Activated CD4-positive, alpha-beta T cell treated with anti-CD3 and anti-CD28 coated beads, Interleukin-2, amount 50 U/mL, for 16 hours (primary cell): ENCODE data around the gene ADCY5.

Experiments
- DNase-seq: peaks from one replicate; pipeline ENCODE4 v3.0.0-alpha.2; 2020

The ADCY5 gene

DNA sequence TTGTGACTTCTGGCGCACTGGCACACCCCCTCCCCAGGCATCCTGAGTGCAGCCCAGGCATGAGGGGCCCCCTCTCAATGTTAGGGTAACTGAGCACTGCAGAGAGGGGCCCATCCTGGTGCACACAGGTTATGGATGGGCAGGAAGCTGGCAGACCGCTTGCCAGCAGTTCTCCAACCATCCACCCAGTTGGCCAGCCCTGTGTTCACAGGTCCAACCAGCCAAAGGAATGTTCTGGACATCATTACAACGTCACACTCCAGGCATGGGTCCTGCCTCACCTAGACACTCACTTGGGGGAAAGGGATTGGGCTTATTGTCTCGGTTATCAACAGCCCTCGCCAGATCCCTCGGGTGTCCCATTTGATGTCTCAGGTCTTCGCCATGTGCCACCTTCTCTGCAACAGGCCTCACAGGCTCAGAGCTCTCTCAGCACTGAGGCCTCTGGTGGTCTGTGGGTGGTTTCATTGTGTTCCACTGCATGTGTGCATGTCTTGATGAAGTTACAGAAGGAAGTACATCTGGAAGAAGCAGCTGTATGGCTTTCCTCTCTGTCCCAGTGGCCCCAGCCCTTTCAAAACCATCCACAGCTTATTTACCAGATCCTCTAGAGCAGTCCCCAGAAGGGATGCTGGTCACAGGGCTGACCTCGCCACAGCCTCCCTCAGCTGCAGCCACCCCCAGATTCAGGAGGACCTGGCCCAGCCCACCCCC is 23.7 kb downstream of the ADCY5 start:
- no peak for DNase-seq

DNA sequence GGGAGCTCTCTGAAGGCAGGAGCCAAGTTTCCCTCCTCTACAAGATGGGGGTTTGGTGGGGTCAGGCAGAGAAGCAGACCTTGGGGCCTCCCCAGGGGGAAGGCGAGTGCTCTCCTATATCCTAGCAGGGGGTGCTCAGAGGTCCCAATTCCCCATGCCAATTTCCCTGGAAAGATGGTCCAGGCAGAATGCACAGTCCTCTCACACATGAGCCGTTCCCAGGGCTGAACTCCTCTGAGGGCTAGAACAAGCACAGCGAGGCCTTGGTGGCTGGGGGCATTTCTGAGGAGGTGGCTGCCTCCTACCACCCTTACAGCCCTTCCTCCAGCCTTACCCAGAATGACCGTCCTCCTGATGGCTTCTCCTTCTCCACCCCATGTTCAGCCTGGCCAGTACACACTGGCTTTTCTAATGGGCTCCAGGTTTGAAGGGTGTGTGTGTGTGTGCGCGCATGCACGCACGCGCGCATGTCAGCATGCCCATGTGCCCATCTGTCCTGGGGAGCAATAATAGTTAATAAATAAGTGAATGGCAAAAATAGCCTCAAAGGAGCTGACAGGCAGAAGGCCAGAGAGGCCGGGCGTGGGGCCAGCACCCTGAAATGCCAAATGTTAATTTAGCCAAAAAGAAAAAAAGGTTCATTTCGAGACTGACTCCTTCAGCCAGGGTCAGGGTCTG is 24.4 kb downstream of the ADCY5 start:
- DNase-seq = no peak

DNA sequence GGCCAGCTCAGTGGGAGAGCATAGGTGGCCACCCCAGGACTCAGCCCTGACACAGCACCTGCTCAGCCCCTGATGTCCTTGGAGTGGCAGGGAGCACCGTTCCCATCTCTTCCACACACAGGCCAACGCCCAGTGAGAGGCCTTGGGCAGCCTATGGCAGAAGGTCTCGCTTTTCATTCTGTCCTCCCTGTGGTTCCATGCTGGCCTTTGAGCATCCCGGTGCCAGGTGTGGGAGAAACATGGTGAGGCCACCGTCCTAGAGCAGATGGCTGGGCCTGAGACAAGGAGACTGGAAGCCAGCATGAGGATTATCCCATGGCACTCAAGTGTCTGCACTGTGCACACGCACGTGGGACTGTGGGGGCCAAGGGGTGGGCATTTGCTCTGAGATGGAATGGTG is 25.1 kb downstream of the ADCY5 start:
- DNase-seq = no peak

DNA sequence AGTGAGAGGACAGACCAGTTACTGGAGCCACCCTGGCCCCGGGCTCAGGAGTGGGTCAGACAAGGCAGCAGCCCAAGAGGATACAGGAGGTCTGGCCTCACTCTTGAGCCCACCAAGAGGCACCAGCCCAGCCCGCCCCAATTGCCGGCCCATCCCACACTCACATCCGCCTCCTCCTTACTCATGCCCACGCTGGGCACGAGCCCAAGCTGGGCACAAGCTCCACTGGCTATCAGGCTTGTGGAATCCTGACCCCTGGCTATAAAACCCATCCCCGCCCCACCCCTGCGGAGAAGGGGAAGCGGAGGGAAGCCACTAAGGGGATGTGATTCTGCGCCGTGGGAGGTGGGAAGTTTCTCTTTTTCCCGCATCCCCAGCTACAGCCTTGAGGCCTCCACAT is 25.9 kb downstream of the ADCY5 start:
- DNase-seq = no peak

DNA sequence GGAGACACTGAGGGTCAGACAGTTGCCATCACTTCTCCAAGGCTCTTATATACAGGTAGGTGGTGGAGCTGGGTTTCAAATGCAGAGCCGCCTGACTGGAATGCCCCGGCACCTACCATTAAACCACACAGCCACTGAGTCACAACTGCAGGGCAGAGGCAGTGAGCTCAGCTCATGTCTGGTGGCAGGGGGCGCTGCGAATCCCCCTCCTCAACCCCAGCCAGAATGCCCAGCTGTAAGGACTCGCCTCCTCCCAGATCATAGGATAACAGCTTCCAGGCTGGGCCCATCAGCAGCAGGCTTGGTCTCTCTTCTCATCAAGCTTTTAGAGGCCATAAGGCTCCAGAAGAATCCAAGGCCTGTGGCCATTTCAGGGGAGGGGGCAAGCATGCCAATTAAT is 26.4 kb downstream of the ADCY5 start:
- DNase-seq = no peak

DNA sequence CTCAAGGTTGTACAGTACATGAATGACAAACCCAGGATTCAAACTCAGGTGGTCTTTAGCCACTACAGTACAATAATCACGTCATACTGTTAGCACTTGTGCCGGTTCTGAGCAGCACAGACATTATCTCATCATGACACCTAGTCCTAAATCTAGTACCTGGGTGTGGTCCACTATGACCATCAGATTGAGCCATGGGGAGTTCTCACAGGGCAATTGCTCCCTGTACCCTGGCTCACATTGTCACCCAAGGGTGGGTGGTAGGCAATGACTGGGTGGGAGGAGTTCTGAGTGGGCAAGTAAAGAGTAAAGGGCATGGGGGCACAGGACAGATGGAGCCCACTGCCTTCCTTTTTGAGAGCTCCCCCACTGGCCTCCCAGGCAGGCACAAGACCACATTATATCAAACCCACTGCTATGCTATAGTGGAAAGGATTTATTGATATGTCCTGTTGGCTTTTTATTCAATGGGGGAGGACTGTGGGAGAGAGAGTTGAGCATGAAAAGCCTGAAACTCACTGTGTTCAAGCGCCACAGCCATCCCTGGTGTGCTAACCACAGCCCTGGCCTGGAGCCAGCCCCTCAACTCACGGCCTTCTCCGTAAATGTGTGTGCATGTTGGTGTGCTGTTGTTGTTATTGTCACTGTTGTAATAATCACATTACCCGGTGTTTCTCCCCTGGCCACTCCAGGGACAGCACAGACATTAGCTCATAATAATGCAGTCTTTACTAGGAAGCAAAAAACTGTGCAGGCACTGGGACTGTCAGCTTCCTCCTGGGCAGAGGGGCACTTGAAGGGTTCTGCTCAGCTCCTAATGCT is 27.3 kb downstream of the ADCY5 start:
- DNase-seq = no peak

DNA sequence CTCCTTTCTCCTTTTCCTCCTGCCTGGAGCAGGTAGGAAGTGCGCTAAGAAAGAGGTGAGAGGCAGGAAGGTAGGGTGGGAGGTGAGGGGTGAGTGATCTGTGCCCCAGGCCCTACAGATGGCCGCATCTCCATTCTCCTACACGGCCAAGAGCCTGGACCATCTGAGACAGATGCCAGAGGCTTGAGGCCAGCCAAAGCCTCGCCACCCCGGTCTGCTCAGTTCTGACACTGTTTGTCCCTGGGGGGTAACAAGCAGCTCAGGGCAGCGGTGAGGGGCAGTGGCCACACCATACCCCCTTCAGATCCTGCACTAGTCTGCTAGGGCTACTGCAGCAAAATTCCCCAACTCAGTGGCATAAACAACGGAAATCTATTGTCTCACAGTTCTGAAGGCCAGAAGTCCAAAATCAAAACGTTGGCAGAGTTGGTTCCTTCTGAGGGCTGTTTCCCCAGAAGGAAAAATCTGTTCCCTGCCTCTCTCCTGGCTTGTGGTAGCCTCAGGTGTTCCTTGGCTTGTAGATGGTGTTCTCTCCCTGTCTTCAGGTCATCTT is 28.4 kb downstream of the ADCY5 start:
- no peak for DNase-seq

DNA sequence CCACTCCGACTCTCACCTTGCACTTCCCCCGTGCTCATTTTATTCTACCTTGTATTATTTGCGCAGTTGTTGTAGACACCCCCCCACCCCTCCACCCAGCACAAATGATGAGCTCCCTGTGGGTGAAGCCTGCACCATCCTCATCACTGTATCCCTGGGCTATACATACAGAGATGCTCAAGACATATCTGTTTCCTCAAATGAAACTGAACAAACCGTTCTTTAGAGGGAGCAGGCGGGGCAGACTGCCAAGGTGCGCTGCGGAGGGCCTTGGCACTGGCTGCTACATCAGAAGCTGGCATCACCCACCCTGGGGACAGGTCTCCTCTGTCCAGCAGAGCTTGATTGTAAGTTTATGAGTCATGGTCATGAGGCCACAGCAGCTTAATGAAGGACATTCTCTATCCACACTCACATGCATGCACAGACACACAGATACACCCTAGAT is 29.0 kb downstream of the ADCY5 start:
- DNase-seq = no peak

DNA sequence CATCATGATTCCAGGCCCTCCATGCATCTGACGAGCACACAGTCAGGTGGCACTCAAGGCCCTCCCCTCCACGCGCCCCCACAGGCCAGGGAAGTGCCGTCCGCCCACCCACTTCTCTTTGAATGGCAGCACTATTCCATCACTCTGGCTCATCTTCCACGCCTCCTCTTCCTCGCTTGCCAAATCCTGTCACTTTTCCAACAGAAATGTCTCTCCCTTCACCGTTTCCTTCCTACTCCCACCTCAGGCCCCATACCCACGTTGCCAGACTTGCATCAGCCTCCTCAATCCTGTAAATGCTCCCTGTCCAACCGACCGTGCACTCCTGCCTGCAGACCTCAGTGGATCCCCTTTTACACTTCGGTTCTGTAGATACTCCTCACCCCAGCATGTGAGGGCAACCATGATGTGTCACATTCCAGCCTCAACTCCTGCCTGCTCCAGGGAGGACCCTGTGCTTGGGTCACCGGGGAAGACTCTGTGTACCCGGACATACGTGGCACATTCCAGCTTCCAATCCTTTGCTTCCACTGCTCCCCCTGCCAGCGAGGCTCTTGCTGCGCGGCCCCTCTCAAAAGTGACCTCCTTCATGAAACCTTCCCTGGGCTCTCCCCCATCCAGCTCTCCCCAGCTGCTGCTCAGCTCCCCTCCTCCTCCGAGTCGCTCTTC is 29.6 kb downstream of the ADCY5 start:
- no peak for DNase-seq

DNA sequence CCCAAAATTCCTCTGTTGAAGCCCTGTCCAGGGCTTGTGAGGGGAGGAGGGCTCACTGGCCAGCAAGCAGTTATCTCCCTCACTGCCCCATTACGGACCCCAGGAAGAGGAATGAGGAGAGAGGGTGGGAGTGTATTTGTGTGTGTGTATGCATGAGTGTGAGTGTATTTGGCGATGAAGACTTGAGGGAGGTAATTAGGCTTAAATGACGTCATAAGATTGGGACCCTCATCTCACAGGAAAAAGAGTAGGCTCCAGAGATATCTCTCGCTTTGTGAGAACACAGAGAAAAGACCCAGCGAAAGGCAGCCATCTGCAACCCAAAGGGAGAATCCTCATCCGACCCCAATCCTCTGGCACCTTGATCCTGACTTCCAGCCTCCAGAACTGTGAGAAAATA is 32.2 kb downstream of the ADCY5 start:
- no peak for DNase-seq

DNA sequence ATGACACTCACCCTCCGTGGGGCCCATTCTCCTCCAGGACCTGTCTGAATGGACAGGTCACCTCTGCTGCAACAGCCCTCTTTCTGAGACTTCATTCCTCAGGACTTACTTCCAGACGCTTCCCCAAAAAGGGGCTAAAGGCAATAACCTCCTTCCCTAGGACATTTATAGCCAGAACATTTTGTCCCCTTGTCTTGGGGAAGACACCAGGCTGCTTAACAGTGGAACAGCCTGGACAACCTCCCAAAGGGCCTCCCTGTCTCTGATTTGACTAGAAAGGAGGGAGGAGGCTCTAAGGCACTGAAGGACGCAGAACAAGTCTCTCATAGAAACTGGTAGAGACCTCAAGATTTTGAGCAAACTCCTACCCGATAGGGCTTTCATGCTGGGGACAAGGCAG is 32.7 kb downstream of the ADCY5 start:
- no peak for DNase-seq

DNA sequence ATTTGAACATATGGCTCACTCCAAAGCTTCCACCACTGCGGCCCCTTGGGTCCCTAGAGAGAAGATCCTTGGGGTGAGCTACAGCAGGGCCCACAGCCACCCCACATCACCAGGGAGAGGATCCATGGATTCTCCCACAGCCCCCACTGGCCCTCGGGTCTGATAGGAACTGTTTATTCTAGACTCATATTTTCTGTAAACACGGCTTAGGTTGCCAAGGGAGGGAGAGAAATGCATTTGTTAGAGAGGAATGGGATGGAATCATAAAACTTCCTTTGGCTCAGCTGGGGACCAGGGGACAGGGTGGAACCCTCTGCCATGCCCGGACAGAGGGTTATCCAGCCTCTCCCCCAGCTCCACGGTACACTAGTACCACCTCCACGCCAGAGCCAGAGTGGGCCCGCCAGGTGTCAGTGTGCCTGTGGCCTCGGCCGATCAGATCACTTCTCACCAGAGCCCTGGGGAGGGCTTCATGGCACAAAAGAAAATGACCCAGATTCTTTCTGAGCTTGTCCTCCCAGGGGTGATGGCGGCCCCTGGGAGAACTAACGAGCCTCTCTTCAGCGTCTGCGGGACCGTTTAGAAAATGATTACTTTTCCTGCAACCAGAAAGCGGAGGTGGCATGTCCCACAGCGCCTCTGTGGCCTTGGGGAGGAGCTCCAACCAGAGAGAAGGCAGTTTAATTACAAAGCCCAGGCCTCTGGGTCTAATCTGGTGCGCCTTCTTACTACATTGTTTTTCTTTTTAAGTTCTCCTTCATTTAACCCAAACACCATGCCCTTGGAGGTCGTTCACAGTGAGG is 33.7 kb downstream of the ADCY5 start:
- no peak for DNase-seq

DNA sequence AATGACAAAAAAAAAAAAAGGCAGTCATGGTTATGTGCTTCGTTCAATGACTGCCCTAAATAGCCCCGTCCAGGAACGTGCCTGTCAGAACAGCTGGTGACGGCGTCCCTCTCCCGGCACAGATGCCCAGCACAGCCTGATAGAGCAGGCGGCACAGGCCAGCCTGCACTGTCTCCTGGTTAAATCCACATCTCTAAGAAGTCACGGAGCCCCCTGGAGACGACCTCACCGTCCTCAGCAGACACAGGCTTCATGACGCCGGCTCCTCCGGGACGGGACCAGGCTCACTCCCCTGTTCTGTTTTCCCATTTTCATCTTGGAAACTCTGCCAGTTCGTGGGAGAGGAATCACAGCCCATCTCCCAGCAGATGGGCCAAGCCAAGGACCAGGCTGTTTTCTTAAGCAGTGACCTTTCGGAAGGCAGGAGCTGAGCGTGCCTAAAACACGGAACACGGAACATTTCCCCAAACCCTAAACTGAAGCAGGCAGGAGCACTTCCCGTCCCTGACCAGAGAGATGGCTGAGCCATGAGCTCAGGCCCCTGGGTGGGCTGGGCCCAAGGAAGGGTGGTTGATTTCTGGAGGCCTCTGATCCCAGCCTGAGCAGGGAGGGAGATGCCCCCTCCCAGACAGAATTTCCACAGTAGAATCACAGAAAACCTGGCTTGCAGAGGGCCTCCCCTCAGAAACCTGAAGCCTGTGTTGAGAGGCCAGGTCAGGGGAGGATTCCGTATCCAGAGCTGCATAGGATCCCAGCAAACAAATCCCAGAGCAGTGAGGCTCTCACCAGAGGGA is 35.9 kb downstream of the ADCY5 start:
- DNase-seq = no peak

DNA sequence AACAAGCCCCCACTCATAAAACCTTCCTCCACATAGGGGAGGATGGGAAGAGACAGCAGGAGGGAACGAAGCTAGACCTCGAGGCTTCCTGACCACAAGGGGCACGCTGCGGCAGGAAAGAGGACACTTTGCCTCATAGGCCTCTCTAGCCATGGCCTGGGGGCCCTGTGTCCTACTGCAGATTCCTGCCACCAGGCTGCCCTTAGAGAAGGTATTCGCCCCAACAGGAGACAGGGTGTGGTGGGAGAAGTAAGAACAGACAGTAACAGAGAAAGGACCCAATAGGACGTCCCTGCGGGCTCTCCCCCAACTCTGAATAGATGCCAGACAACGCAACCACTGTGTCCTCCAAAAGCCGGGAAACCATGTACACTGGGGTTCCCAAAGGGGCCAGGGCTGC is 36.8 kb downstream of the ADCY5 start:
- no peak for DNase-seq

DNA sequence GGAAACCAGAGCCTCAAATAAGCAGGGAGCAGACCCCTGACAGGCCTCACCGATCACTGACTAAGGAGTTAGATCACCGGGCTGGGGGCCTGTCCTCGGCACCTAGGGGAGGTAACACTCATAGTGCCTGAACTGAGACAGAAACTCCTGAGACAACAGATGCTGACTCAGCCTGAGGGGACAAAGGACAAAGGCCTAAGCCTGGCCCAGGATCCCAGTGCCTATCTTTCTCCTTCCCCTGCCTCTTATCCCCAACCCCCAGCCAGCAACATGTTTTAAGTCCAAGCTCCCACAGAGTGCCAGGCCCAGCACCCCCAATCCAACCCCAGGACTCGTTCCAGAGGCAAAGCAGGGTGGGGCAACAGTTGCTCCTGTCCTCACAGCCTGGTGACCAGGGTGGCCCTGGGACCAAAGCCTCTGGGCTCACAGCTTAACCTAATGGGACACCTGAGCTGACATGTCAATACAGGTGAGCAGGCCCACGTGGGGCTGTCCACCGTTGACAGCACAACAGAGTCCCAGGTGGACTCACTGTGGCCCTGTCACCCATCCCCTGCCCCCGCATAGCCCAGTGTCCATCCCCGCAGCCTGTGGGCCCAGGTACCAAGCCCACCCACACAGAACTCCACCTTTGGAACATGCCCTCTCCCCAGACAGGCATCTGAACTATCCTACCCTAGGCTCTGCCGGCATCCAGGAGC is 37.4 kb downstream of the ADCY5 start:
- no peak for DNase-seq

DNA sequence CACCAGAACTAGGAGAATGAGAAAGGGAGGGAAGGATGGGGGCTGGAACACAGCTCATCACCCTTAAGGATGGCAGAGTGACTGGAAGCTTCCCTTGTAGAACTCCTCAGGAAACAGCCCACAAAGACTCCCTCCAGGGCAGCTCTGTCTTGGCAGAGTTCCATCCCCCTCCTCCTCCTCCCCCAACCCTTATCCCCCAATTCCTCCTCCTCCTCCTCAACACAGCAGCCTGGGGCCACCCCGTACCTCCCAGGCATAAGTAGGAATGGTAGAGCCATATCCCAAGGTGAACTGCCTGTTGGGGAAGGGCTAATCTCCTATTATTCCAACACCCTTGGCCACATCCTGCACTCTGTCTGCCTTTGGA is 38.8 kb downstream of the ADCY5 start:
- no peak for DNase-seq

DNA sequence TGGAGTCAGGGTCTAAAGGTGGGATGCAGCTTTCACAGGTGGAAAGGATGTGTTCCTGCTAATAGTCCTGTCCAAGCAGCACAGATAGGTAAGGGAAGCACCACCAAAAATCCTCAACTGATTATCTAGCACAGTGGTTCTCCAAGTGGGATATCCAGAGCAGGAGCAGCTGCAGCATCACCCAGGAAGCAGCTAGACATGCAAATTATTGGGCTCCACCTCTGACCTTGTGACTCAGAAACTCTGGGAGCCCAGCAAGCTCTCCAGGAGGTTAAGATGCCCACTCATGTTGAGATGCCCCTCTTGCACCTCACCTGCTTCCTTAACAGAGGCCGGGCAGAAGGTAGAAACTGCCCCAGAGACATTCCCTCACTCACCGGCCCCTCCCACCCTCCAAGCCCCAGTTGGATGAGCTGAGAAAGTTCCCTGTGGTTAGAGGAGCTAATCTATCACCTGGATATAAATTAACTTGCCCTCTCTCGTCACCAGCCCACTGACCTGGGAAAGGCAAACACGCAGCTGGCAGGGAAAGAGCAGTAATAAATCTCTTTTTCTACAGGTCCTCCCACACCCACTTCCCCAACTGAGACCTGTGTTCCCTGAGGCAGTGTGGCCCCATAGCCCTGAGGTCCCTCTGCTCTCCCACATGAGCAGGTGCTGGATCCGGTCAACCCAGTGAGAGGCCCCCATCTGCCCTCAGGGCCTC is 39.3 kb downstream of the ADCY5 start:
- no peak for DNase-seq

DNA sequence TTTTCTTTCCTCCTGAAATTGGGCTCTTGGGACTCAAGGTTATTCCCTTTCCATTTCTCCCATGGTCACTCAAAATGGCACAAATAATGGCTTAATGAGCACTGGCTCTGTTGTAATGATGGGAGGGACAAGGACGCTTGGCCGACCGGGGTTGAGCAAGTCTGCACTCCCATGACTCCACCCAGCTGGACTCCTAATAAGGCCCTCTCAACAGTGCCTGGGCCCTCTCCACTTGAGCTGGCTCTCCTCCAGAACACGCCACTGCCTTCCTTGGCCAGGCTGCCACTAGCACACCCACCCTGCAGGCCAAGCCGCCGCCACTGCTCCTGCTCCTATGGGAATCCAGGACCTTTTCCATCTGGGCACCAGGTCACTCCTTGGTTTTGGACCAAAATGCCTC is 42.3 kb downstream of the ADCY5 start:
- no peak for DNase-seq

DNA sequence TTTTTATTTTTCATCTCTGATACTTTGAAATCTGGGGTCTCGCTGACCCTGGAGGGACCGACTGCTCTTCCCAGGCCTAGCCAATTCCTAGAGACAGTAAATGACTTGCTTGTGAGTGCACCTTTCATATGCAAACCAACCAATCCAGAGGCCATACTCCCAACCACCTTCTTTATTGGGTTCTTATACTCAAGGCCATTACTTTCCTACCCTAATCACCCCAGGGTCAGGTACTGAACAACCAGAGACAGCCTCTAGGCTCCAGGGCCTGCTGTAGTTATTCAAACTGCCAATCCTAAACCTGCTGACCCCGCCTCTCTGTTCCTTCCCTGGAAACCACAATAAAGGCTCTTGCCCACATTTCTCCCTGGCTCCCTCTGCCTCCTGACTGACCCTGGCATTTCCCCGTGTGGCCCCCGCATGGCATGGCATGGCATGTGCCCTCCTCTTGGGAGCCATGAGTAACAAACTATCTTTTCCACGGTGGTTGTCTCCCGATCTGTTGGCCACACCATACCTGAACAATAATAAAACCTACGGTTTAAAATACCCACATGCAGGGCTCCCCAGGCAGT is 42.9 kb downstream of the ADCY5 start:
- DNase-seq = no peak

DNA sequence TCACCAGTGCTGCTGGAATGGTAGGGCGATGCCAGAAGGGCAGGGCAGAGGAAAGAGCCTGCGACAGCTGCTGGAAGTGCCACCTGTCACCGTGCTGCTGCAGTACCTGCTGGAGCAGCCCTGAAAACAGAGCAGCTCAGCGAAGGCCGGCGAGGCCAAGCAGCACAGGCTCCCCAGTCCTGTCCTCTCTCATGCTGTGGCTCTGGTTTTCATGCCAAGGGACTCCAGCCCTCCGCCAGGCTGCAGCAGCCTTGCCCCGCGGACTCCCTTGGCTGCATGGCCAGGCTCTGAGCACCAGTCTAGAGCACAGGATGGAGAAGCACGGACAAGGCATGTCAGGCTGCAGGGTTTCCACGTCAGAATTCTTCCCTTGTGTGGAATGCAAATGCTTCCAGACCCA is 43.9 kb downstream of the ADCY5 start:
- DNase-seq = no peak
